ENCODE data around the gene SLCO4A1.

Gene SLCO4A1

DNA sequence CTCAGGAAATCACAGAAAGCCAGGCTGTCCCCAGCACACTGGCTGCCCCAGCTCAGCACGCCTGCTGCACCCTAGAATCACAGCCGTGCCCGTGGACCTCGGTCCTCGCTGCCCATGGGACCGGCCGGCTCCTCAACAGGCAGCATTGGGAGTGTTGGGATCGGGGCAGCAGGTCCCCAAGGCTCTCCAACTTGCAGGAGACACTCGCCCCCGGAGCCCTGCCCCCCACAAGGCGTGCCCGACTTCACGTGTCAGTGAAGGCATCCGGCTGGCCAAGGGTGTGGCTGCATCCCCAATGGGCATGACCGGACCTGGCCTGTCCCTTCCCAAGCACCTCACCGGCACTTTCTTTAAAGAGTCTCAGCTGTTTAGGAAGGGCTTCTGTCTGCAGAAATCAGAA is 63.3 kb downstream of the SLCO4A1 start:
- DNase-seq = no peak

DNA sequence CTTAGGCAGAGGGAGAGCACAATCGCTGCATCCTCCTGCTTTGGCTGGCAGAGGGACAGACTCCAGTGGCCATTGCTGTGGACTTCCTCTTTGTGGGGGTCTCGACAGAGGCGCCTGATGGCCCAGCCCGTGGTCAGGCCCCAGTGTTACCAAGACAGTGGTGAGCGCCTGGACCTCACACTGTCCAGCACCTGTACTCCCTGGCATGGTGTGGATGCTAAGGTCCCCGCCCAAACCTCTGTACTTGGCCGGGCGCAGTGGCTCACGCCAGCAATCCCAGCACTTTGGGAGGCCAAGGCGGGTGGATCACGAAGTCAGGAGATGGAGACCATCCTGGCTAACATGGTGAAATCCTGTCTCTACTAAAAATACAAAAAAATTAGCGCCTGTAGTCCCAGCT is 64.0 kb downstream of the SLCO4A1 start:
- no peak for DNase-seq

DNA sequence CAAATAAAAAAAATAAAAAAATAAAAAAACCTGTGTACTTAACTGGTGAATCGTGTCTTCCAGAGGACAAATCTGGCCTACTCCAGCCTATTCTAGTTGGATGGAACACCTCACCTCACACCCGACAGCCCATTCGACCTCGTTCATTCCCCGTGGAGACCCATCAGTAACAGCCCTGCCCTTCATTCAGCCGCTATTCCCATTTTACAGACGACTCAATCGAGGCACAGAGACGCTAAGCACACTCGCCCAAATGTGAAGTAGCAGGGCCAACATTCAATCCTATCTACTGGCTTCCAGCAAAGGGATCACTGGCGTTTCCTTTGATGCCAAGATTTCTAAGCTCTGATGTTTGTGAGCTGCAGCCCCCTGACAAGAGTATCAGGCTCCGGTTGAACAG is 64.6 kb downstream of the SLCO4A1 start:
- DNase-seq = no peak

DNA sequence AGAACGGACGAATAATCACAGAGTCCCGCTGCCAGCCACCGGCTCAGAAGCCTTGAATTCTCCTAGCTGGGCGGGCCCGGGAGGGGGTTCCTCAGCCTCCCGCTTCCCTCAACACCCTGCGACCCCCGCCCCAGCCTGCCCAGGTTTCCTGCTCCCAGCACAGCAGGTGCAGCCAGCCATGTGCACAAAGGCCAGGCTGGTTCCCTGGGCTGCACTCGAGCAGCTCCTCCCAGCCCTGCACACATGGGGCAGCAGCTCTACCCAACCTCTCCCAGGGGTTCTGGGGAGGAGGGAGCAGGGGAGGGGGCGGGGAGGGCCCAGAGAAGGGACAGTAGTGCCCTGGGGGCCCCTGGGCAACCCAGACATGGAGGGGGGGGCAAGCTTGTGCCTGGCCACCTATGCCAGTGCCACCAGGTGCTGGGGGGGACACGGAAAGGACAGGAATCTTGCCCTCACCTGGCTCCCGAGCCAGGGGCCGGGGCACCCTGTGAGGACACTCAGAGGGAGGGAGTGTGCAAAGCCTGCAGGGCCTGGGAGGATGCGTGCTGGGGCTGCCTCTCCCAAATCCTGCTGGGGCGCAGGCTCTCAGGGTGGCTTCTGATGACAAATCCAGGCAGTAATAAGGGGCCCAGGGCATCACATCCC is 65.1 kb downstream of the SLCO4A1 start:
- DNase-seq = no peak

DNA sequence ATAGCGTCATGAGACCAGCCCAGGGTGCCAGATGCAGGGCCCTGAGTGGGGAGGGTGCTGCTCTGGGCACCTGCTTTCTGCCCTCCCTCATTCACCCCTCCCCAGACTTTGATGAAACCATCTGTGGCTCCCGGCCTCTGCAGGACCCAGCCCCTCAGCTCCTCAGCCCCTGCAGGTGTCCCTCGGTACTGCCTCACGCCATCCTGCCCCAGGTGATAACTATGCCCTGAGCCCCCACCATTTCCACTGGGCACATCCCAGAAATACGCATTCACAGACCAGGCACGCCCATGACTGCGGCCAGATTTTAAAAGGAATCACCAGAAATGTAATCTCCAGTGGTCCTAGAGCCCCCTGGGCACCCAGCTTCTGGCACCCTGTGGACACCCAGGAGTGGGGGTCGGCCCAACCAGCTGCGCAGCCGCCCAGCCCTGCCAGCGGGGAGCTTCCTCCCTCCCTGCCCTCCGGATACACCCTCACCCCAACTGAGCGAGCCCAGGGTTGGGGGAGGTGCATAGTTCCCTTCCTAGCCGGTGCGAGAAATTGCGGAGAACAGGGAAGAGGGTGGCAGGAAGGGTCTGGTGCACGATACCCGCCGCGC is 65.7 kb downstream of the SLCO4A1 start:
- DNase-seq = no peak

DNA sequence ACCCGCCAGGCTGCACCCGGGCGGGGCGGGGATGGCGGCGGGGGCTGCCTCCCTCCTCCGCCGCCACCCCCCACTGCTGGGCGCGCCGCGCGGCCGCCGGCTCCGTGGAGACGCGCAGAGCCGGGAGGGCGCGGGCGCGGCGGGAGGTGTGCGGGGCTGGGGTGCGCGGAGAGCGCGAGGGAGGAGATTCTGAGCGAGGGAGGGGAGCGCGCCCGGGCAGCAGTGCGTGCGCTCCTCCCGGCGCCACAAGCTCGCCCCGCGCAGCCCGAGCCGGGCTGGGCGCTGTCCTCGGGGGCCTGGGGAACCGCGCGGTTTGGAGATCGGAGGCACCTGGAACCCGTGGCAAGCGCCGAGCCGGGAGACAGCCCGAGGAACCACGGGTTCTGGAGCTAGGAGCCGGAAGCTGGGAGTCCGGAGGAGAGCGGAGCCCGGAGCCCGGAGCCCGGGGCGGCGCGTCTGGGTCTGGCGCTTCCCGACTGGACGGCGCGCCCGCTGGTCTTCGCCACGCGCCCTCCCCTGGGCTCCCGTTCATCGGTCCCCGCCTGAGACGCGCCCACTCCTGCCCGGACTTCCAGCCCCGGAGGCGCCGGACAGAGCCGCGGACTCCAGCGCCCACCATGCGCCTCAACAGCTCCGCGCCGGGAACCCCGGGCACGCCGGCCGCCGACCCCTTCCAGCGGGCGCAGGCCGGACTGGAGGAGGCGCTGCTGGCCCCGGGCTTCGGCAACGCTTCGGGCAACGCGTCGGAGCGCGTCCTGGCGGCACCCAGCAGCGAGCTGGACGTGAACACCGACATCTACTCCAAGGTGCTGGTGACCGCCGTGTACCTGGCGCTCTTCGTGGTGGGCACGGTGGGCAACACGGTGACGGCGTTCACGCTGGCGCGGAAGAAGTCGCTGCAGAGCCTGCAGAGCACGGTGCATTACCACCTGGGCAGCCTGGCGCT is 66.6 kb downstream of the SLCO4A1 start, which contains the start of gene NTSR1:
Gene NTSR1, plus strand, starts transcription at position 246 of the 946 bp plus-strand sequence. Its CDS starts 372 bp downstream, at position 618.
- DNase-seq = no peak

DNA sequence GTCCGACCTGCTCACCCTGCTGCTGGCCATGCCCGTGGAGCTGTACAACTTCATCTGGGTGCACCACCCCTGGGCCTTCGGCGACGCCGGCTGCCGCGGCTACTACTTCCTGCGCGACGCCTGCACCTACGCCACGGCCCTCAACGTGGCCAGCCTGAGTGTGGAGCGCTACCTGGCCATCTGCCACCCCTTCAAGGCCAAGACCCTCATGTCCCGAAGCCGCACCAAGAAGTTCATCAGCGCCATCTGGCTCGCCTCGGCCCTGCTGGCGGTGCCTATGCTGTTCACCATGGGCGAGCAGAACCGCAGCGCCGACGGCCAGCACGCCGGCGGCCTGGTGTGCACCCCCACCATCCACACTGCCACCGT is 67.2 kb downstream of the SLCO4A1 start:
- no peak for DNase-seq

DNA sequence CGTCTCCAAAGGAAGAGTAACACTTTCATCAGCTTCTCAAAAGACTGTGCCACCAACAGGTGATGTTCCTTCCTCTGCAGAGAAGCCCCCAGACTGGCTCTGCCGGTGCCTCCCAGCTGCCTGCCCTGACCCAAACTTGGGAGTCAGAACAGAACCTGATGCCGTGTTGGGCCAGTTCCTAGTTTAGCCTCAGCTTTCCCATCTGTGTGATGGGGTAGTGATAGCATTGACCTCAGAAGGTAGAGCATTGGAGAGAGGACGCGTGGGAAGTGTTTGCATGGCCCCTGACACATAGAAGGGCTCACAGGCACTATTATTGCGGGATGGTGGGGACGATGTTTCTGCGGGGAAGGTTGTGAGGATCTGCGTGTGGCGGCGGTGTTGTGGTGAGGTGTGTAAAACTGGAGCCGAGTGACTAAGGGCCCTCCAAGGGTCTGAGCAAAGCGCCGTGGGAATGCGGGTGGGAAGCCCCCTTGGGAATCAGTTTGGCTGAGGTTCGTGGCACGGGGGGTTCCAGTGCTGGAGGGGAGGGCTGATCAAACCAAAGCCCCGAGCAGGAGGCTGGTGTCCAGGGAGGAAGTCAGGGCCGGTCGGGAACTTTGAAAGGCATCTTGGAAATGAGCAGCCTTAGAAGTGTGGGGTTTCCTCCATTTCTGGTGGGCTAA is 68.0 kb downstream of the SLCO4A1 start:
- DNase-seq = no peak

DNA sequence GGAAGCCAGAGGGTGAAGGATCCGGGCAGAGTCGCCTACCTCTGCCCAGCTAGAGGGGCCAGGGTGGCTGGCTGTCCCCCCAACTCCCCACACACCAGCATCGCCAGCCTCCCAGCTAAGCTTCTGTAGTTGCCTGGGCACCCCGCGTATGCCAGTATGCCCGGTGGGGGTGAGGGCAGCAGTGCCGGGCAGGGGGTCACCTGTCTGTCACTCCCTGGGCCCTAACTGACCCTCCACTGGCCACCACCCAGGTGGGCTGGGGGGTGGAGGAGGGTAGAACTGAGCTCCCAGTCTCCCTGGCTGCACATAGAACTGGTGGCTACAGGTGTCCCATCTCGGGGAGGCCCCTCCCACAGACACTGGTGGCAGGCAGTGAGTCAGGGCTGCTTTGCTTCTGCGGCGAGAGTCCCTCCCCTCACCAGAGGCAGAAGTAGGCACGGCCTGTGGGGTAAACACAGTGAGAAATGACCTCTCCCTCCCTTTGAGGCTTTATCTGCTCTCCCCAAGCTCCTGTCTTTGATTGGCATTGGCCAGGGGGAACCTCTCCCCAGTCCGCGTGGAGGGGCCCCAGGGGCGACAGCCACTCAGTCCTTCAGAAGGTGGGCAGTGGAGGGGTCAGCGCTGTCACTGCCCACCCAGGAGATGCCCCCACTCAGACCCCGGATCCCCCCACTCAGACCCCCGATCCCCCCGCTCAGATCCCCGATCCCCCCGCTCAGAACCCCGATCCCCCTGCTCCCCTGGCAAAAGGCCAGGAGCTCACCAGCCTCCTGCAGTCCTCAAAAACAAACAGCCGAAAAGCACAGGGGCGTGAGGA is 68.8 kb downstream of the SLCO4A1 start:
- no peak for DNase-seq

DNA sequence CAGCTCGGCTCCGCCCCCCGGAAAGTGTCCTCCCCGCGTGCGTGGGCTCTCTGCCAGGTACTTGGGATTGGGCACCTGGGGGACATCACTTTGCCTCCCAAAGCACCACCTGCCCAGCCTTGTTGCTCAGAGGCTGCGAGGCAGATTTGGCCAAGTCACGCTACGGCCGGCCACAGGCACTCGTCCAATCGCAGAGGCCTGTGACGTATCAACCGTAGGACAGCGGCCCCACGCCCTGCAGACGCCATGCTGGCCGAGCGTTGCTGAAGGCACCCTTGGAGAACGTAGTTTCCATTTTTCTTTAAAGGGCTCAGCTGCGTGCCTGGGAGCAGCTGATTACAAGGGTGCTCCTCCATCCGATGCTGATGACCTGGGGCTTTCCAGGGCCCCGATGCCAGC is 69.4 kb downstream of the SLCO4A1 start:
- DNase-seq = no peak

DNA sequence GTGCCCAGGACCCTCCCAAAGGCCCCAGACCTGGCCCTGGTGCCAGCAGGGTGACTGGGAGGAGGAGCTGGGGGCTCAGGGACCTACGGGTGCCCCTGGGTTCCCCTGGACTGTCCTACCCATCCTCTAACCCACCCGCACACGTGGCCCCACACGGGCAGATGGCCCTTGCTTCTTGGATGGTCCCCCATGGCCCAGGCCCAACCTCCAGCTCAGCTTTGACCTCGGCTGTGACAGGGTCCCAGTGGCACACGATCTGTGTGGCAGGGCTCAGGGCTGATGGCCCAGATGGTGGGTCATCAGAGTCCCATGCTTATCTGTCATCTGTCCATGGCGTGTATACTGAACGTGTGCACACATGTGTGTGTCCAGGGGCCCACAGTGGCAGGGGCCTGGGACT is 70.3 kb downstream of the SLCO4A1 start:
- DNase-seq = no peak

DNA sequence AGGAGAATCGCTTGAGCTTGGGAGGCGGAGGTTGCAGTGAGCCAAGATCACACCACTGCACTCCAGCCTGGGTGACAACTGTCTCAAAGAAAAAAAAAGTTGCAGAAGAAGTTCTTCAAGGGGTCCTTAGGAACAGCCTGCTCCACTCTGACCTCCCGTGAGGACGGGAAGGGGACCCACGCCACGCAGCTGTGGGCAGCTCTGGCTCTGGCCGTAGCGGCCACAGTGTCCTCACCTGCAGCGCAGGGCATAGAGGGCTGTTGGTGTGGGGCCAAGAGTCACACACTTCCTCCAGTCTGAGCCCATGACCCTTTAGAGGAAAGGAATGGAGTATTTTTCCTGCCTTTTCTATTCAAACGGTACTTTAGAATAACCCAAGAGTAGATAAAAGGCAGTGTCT is 71.7 kb downstream of the SLCO4A1 start:
- DNase-seq = no peak

DNA sequence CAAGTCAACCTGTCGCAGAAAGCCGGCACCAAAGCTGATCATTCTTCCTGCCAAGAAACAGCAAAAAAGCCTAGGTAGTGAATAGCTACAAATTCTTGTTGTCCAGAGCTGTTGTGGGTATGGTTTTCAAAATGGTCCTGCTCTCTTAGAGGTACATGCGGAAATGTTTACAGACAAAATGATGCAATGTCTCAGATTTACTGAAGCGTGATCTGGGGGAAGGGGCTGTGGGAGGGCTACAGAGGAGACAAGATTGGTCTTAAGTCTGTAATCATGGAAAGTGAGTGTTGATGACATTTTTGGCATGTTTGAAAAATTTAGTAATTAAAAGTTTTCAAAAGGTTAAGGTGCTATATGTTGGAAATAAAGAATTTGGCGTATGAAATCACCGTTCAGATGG is 72.5 kb downstream of the SLCO4A1 start:
- DNase-seq = no peak

DNA sequence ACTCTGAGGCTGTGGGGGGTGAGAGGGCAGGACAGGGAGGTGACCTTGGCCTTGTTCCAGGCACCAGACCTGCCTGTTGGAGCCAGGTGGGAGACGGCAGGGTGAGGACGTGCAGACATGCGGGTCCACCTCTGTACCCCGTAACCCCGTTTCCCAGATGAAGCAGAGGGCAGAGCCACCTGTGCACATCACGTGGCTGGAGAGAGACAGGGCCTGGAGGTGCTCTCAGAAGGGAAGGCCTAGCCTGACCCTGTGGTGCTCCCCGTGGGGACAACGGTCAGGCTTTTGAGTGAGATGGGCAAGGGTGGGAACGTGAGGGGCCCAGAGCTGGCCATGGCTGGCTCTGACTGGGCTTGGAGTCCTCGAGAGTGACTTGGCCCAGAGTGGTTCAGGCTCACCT is 72.9 kb downstream of the SLCO4A1 start:
- no peak for DNase-seq

DNA sequence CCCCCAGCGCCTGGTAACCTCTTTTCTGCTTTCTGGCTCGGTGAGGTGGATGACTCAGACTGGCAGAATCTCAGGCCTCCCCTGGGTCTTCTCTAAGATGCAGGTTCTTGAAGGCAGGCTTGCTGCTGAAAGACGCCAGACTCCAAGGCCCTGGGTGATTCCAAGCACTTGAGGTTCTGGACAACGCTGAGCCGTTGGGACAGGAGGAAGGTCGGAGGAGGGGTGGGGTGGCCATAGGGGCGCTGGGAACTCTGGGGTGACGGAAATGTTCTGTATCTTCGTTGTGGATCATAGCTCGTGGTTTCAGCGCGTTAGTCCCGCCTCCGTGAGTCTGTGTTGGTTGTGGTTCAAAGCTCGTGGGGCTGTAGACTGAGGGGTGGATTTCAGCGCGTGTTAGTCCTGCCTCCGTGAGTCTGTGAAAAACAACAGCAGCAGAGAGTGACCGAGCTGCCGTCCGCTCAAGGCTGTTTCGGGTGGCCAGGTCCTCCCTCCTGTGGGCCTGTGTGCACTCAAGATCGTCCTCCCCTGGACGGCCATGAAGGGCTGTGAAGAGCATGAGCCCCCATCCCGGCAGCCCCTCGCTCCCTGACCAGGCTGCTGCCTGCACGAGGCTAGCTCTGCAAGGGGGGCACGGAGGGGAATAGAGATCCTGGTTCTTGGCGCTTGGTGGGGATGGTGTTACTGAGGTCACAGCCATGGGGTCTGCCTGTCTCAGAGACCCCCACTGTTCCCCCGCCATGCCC is 74.1 kb downstream of the SLCO4A1 start:
- no peak for DNase-seq

DNA sequence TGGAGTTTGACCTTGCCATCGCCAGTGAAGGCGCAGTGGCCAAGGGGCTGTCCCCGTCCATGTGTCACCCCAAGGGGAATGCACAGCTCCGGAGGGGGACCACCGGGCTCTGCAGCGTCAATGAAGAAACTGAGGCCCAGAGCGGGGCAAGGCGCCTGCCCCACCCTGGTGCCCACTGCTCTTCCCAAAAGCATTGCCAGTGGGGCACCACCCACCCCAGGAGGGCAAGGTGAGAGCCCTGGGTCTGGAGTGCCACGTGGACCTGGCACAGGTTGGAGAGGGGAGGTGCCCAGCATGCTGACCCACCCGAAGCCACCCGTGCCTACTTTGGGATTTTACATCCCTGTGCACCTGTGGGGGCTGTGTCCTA is 74.6 kb downstream of the SLCO4A1 start:
- DNase-seq = no peak

DNA sequence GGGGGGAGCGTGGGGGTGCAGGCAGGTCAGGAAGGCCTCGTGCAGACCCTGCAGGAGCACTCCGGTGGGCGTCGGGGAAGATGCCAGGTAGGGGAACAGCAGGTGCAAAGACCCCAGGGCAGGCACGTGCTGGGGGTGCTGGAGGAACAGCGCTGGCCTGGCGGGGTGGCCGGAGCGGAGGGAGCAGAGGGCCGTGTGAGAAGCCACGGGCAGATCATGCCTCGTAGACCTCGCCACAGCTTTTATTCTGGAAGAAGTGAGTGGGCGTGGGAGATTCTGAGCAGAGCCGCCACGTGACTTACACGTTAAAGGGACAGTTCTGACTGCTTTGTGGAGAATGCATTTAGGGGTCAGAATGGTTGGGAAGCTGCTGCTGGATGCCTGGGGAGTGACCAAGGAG is 75.6 kb downstream of the SLCO4A1 start:
- no peak for DNase-seq

DNA sequence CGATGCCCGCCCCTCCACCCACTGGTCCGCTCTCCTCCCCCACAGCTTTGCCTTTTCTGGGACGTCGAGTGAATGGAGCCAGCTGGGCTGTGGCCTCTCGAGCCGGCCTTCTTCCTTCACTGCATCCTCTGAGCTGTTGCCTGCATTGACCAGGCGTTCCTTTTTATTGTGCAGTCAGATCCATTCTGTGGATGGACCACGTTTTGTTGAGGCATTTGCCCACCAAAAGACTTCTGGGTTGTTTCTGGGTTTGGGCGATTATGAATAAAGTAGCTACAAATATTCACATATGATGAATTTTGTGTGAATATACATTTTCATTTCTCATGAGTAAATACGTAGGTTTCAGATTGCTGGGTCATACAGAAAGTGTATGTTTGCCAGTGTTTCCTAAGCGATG is 76.2 kb downstream of the SLCO4A1 start:
- no peak for DNase-seq

DNA sequence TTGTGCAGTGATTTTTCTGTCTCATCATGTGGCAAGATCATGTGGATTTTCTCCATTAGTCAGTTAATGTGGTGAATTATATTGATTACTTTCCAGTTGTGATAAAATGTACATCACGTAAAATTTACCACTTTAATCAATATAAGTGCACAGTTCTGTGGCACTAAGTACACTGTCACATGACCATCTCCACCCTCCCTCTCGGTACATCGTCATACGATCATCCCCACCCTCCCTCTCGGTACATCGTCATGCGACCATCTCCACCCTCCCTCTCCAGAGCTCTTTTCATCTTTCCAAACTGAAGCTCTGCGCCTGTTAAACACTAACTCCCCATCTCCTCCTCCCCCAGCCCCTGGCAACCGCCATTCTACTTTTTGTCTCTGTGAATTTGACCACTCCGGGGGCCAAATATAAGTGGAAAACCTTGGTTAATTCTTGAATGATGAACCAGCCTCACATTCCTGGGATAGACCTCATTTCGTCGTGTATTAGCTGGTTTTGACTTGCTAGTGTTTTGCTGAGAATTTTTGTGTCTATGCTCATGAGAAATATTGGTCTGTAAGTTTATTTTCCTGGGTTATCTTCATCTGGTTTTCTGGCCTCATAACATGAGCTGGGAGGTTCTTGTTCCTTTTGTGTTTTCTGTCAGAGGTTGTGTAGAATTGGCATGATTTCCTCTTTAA is 77.1 kb downstream of the SLCO4A1 start:
- DNase-seq = no peak
